CD4-positive, alpha-beta memory T cell (primary cell): ENCODE data around the gene TAS1R2. TPM values are rescaled to one million over a fixed set of nuclear protein-coding genes. Genes with fewer than 3 reads are reported as not detected.
A peak's percentile ranks its signal among the peaks of the same experiment; 100 is the strongest.

Experiments
- CTCF ChIA-PET: fragments of 350-600 bp; sonication (Branson Sonifier 250); formaldehyde crosslinking; loops from one replicate; lab custom pipeline; 2021; ENCODE audit warnings: inconsistent platforms; ENCODE audit not compliant: partially characterized antibody; lab: Charles Lee
- POLR2A ChIA-PET: fragments of 350-600 bp; sonication (Branson Sonifier 250); formaldehyde crosslinking; loops from one replicate; lab custom pipeline; 2021; ENCODE audit not compliant: partially characterized antibody; lab: Charles Lee
- DNase-seq, 5 donors: peaks; one replicate each; pipeline versions ENCODE4 v3.0.0 to v3.0.0-alpha.2; 2020 to 2022; ENCODE audit warnings: mixed read lengths in 1 of 5
- H3K27ac ChIP-seq: one replicate; pipeline ENCODE4 v1.7.0; 2013; ENCODE audit warnings: low read depth, low read length
- H3K27me3 ChIP-seq: 2 replicates; pipeline ENCODE4 v1.7.0; 2013; ENCODE audit warnings: mild to moderate bottlenecking, low read length, moderate library complexity; ENCODE audit not compliant: insufficient read depth
- H3K36me3 ChIP-seq: 2 replicates; pipeline ENCODE4 v1.7.0; 2013; ENCODE audit warnings: mild to moderate bottlenecking, low read length, moderate library complexity; ENCODE audit not compliant: insufficient read depth
- H3K4me1 ChIP-seq: 2 replicates; pipeline ENCODE4 v1.7.0; 2013; ENCODE audit warnings: mild to moderate bottlenecking, low read length, moderate library complexity; ENCODE audit not compliant: insufficient read depth
- H3K4me3 ChIP-seq, 2 donors: one replicate each; pipeline ENCODE4 v1.7.0; 2013; ENCODE audit warnings: low read length in 2 of 2, mild to moderate bottlenecking in 1 of 2
- H3K9me3 ChIP-seq, 2 donors: one replicate each; pipeline ENCODE4 v1.7.0; 2013; ENCODE audit warnings: low read length in 2 of 2, control low read depth in 1 of 2; ENCODE audit not compliant: control insufficient read depth in 1 of 2
- H3K27ac Mint-ChIP-seq, 7 donors: one replicate each; pipeline ENCODE4 v1.8.0; 2020 to 2021; ENCODE audit warnings: mixed read lengths in 7 of 7, mild to moderate bottlenecking in 6 of 7, inconsistent platforms in 3 of 7, moderate library complexity in 3 of 7
- H3K27me3 Mint-ChIP-seq, 2 donors: one replicate each; pipeline ENCODE4 v1.8.0; 2020 to 2021; ENCODE audit warnings: mixed read lengths in 2 of 2
- H3K36me3 Mint-ChIP-seq, 2 donors: one replicate each; pipeline ENCODE4 v1.8.0; 2020 to 2021; ENCODE audit warnings: mixed read lengths in 2 of 2, inconsistent platforms in 1 of 2, mild to moderate bottlenecking in 1 of 2
- H3K4me1 Mint-ChIP-seq, 4 donors: one replicate each; pipeline ENCODE4 v1.8.0; 2020 to 2021; ENCODE audit warnings: mixed read lengths in 4 of 4, mild to moderate bottlenecking in 1 of 4
- H3K4me3 Mint-ChIP-seq, 8 donors: one replicate each; pipeline ENCODE4 v1.8.0; 2020 to 2021; ENCODE audit warnings: mixed read lengths in 8 of 8, mild to moderate bottlenecking in 7 of 8, moderate library complexity in 6 of 8, inconsistent platforms in 3 of 8
- H3K9me3 Mint-ChIP-seq, 8 donors: one replicate each; pipeline ENCODE4 v1.8.0; 2020 to 2021; ENCODE audit warnings: mixed read lengths in 8 of 8, mild to moderate bottlenecking in 5 of 8, inconsistent platforms in 3 of 8, moderate library complexity in 1 of 8
- intact Hi-C: fragments of 100-400 bp; cut with micrococcal nuclease; formaldehyde crosslinking; loops from one replicate; pipeline ENCODE4 v1.15.1; 2023
- polyA plus RNA-seq, 2 donors: library from polyadenylated mRNA; unstranded; fragments of 300-500 nt; fragmentation: Illumina TruSeq; gene quantifications; one replicate each; pipeline ENCODE4 v1.2.3, GENCODE V29; 2021
- total RNA-seq, 2 experiments: library from RNA; stranded (reverse); gene quantifications; one replicate each; pipeline ENCODE4 v1.2.3, GENCODE V29; 2021

Gene TAS1R2
- total and polyA plus RNA-seq, 4 experiments from 2014 or later: not detected

GRCh38 chr1:18869847-18870594 lies 10.6 kb upstream of the TAS1R2 start:
- peaks cover 1 to 8% of the 10 kb centered on the region in 2 donors for H3K27me3 Mint-ChIP-seq
- Histone ChIP-seq H3K27ac (no peak overlapping the region), H3K36me3 (no peaks in the 10 kb centered on the region), H3K27me3 (no peaks in the 10 kb centered on the region), H3K4me1 (no peaks in the 10 kb centered on the region), H3K4me3 (no peak overlapping the region), H3K9me3 (no peaks in the 10 kb centered on the region)
- POLR2A ChIA-PET: no interaction called here
- no peak overlapping the region for H3K4me3 Mint-ChIP-seq
- H3K4me1 Mint-ChIP-seq: no peaks in the 10 kb centered on the region
- CTCF ChIA-PET: no interaction called here
- intact Hi-C loops: no loop called here
- no peaks in the 10 kb centered on the region for H3K36me3 Mint-ChIP-seq
- H3K9me3 Mint-ChIP-seq: no peaks in the 10 kb centered on the region
- no peak overlapping the region for H3K27ac Mint-ChIP-seq
- no peak for DNase-seq

- Mint-ChIP-seq H3K4me3 (no peak overlapping the region), H3K27ac (peak overlapping the region in 1 of 7 donors; percentile 23), H3K9me3 (no peaks in the 10 kb centered on the region), H3K4me1 (no peaks in the 10 kb centered on the region), H3K27me3 (peaks cover 1 to 8% of the 10 kb centered on the region in 2 donors), H3K36me3 (no peaks in the 10 kb centered on the region)
- Histone ChIP-seq H3K9me3 (no peaks in the 10 kb centered on the region), H3K4me3 (no peak overlapping the region), H3K4me1 (no peaks in the 10 kb centered on the region), H3K27me3 (no peaks in the 10 kb centered on the region), H3K36me3 (no peaks in the 10 kb centered on the region), H3K27ac (no peak overlapping the region)
- CTCF ChIA-PET: no interaction called here
- intact Hi-C loops: no loop called here
- no peak for DNase-seq
- POLR2A ChIA-PET: no interaction called here
These were observed 9.5 kb upstream of the TAS1R2 start for GRCh38 chr1:18868801-18869424.

- Mint-ChIP-seq H3K36me3 (no peaks in the 10 kb centered on the region), H3K4me3 (no peak overlapping the region), H3K27me3 (peaks cover 1 to 8% of the 10 kb centered on the region in 2 donors), H3K9me3 (no peaks in the 10 kb centered on the region), H3K27ac (no peak overlapping the region), H3K4me1 (no peaks in the 10 kb centered on the region)
- ChIA-PET POLR2A (no interaction called here), CTCF (no interaction called here)
- intact Hi-C loops: no loop called here
- DNase-seq: no peak
- no peaks in the 10 kb centered on the region for H3K36me3 ChIP-seq
- H3K9me3 ChIP-seq: no peaks in the 10 kb centered on the region
- H3K27ac ChIP-seq: no peak overlapping the region
- no peaks in the 10 kb centered on the region for H3K27me3 ChIP-seq
- H3K4me3 ChIP-seq: no peak overlapping the region
- H3K4me1 ChIP-seq: no peaks in the 10 kb centered on the region
These were observed 8.9 kb upstream of the TAS1R2 start for GRCh38 chr1:18868354-18868753.

- no peak overlapping the region for H3K4me3 Mint-ChIP-seq
- no peaks in the 10 kb centered on the region for H3K27me3 ChIP-seq
- no peaks in the 10 kb centered on the region for H3K36me3 ChIP-seq
- no peaks in the 10 kb centered on the region for H3K4me1 Mint-ChIP-seq
- H3K27me3 Mint-ChIP-seq: peaks cover 1 to 8% of the 10 kb centered on the region in 2 donors
- no peak overlapping the region for H3K4me3 ChIP-seq
- H3K36me3 Mint-ChIP-seq: no peaks in the 10 kb centered on the region
- no peak overlapping the region for H3K27ac ChIP-seq
- ChIA-PET CTCF (interaction anchor here (1.6 kb wide), 1 partner anchor 8 kb away, joined by 7 read pairs; no protein-coding TSS in a partner anchor), POLR2A (no interaction called here)
- no peaks in the 10 kb centered on the region for H3K9me3 ChIP-seq
- no peak for DNase-seq
- no peaks in the 10 kb centered on the region for H3K4me1 ChIP-seq
- intact Hi-C loops: no loop called here
- H3K9me3 Mint-ChIP-seq: no peaks in the 10 kb centered on the region
- no peak overlapping the region for H3K27ac Mint-ChIP-seq
These were observed 7.4 kb upstream of the TAS1R2 start for GRCh38 chr1:18866846-18867245.

DNA sequence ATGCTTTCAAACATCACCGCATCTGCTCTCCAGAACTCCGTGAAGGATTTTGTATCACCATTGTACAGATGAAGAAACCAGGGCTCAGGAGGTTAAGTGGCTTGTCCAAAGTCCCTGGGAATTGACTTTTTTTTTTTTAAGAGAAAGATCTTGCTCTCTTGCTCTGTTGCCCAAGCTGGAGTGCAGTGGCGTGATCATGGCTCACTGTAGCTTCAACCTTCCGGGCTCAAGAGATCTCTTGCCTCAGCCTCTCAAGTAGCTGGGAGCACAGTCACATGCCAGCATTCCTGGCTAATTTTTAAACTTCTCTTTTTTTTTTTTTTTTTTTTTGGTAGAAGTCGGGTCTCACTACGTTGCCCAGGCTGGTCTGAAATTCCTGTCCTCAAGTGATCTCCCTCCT lies 6.9 kb upstream of the TAS1R2 start:
- intact Hi-C loops: no loop called here
- no peaks in the 10 kb centered on the region for H3K4me1 Mint-ChIP-seq
- H3K9me3 Mint-ChIP-seq: no peaks in the 10 kb centered on the region
- H3K27me3 Mint-ChIP-seq: peaks cover 1 to 8% of the 10 kb centered on the region in 2 donors
- ChIA-PET CTCF (interaction anchor here (1.6 kb wide), 1 partner anchor 9 kb away, joined by 7 read pairs; no protein-coding TSS in a partner anchor), POLR2A (no interaction called here)
- Histone ChIP-seq H3K4me1 (no peaks in the 10 kb centered on the region), H3K4me3 (no peak overlapping the region), H3K27me3 (no peaks in the 10 kb centered on the region), H3K27ac (no peak overlapping the region), H3K36me3 (no peaks in the 10 kb centered on the region), H3K9me3 (no peaks in the 10 kb centered on the region)
- no peak overlapping the region for H3K27ac Mint-ChIP-seq
- H3K36me3 Mint-ChIP-seq: no peaks in the 10 kb centered on the region
- DNase-seq: no peak
- H3K4me3 Mint-ChIP-seq: no peak overlapping the region

DNA sequence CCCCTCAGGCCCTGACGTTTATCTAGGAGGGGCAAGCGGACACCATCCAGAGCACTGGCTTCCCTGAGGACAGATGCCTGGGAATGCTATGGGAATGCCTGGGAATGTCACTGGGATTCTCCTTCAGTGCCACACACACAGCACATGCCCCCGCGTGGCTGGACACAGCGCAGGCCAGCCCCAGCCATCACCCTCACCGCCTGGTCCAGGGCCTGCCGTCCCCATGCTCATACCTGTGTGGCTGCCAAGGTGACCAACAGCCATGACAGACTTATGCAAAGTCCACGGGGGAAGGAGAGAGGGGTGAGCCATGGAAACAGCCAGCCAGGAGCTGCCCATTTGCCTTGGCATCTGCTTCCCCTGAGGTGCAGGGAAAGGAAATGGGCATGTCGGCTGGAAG lies 5.7 kb upstream of the TAS1R2 start:
- Histone ChIP-seq H3K9me3 (no peaks in the 10 kb centered on the region), H3K36me3 (no peaks in the 10 kb centered on the region), H3K27ac (no peak overlapping the region), H3K27me3 (no peaks in the 10 kb centered on the region), H3K4me3 (no peak overlapping the region), H3K4me1 (no peaks in the 10 kb centered on the region)
- Mint-ChIP-seq H3K4me3 (no peak overlapping the region), H3K4me1 (no peaks in the 10 kb centered on the region), H3K27ac (no peak overlapping the region), H3K27me3 (peaks cover 1 to 8% of the 10 kb centered on the region in 2 donors), H3K36me3 (no peaks in the 10 kb centered on the region), H3K9me3 (no peaks in the 10 kb centered on the region)
- intact Hi-C loops: no loop called here
- CTCF ChIA-PET: no interaction called here
- POLR2A ChIA-PET: no interaction called here
- no peak for DNase-seq

DNA sequence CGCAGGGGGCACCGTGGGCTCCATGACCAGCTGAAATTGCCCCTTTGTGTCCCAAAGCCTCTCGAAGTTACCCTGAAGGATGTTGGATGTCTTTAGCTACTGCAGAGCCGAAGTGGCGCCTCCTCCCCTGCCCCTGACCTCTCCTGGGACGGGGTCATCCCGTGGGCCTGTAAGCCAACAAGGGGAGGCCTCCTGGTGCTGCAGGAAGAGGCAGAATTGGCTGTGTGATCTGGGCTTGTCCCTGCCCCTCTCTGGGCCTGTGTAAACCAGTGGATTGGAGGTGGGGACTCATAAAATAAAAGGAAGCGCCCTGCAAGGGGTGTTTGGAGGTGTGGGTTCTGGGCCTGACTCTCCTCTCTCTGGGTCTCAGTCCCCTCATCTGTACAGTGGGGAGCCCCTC lies 2.1 kb upstream of the TAS1R2 start:
- DNase-seq: no peak

More for the DNA sequence above, 2.1 kb upstream of the TAS1R2 start:
- ChIA-PET CTCF (interaction anchor here (1.3 kb wide), 1 partner anchor 14 kb away, joined by 3 read pairs; no protein-coding TSS in a partner anchor), POLR2A (no interaction called here)
- no peaks in the 10 kb centered on the region for H3K4me1 Mint-ChIP-seq
- Histone ChIP-seq H3K27ac (no peak overlapping the region), H3K4me3 (no peak overlapping the region), H3K4me1 (no peaks in the 10 kb centered on the region), H3K27me3 (no peaks in the 10 kb centered on the region), H3K36me3 (no peaks in the 10 kb centered on the region), H3K9me3 (no peaks in the 10 kb centered on the region)
- intact Hi-C loops: no loop called here
- no peak overlapping the region for H3K4me3 Mint-ChIP-seq
- no peaks in the 10 kb centered on the region for H3K9me3 Mint-ChIP-seq
- H3K36me3 Mint-ChIP-seq: no peaks in the 10 kb centered on the region
- no peak overlapping the region for H3K27ac Mint-ChIP-seq
- H3K27me3 Mint-ChIP-seq: peaks cover 0 to 2% of the 10 kb centered on the region in 2 donors
